ENCODE data around the gene ARL8A. TPM values are rescaled to one million over a fixed set of nuclear protein-coding genes. Genes with fewer than 3 reads are reported as not detected.

ARL8A gene
- polyA plus RNA-seq, 3 donors: 12.4 to 123 (median 14.8) TPM

- Mint-ChIP-seq H3K36me3 (no peaks in the 10 kb centered on the region), H3K4me3 (no peak overlapping the region), H3K9me3 (no peaks in the 10 kb centered on the region), H3K27ac (no peak overlapping the region), H3K4me1 (peaks cover 29% of the 10 kb centered on the region), H3K27me3 (ENCODE audit: low read depth in 3 of 3) (peaks cover 4 to 11% (median 4%) of the 10 kb centered on the region in 3 donors)
- intact Hi-C loops (cut with micrococcal nuclease): no loop called here
- Histone ChIP-seq H3K27ac (ENCODE audit: low read depth in 1 of 2, low read length in 2 of 2) (no peak overlapping the region), H3K4me1 (ENCODE audit: control insufficient read depth in 1 of 2, insufficient read depth in 2 of 2, low read length in 2 of 2) (peaks cover 21 to 24% of the 10 kb centered on the region in 2 donors), H4K20me1 (ENCODE audit: insufficient read depth, low read length) (no peaks in the 10 kb centered on the region), H3K79me2 (ENCODE audit: insufficient read depth, low read length) (peaks cover 12% of the 10 kb centered on the region), H3K36me3 (replicated peaks in 1 of 2; ENCODE audit: control insufficient read depth in 1 of 2, insufficient read depth in 2 of 2, low read length in 2 of 2) (no peaks in the 10 kb centered on the region), H3K9me3 (replicated peaks in 1 of 2; ENCODE audit: control insufficient read depth in 1 of 2, insufficient read depth in 1 of 2, low read length in 2 of 2) (no peaks in the 10 kb centered on the region), H3K27me3 (ENCODE audit: control insufficient read depth in 2 of 2, insufficient read depth in 2 of 2, low read length in 2 of 2) (no peaks in the 10 kb centered on the region), H3K4me3 (replicated peaks in 1 of 3; ENCODE audit: low read depth in 2 of 3, low read length in 3 of 3) (no peak overlapping the region), H3K9ac (ENCODE audit: insufficient read depth, low read length, poor library complexity, severe bottlenecking) (no peak overlapping the region), H2AFZ (ENCODE audit: insufficient read depth, low read depth, low read length, poor library complexity, severe bottlenecking) (no peak overlapping the region), H3K4me2 (replicated peaks; ENCODE audit: extremely low read depth, low read length, poor library complexity, severe bottlenecking) (no peak overlapping the region)
- no peak for DNase-seq
- no peak for TF ChIP-seq CTCF (IDR thresholded peaks at IDR 0.05)
- WGBS (ENCODE audit: insufficient coverage): 87% methylated on average over 7 of the region's 9 CpGs
Observed at GRCh38 chr1:202165942-202166843, 21.7 kb upstream of the ARL8A start.

- peaks cover 37% of the 10 kb centered on the region for H3K4me1 Mint-ChIP-seq
- H3K79me2 ChIP-seq (ENCODE audit: insufficient read depth, low read length): peaks cover 20% of the 10 kb centered on the region
- H3K27me3 ChIP-seq (ENCODE audit: control insufficient read depth in 2 of 2, insufficient read depth in 2 of 2, low read length in 2 of 2): no peaks in the 10 kb centered on the region
- intact Hi-C loops (cut with micrococcal nuclease): no loop called here
- H2AFZ ChIP-seq (ENCODE audit: insufficient read depth, low read depth, low read length, poor library complexity, severe bottlenecking): no peak overlapping the region
- H3K9me3 Mint-ChIP-seq: no peaks in the 10 kb centered on the region
- peaks cover 4 to 11% (median 4%) of the 10 kb centered on the region in 3 donors for H3K27me3 Mint-ChIP-seq (ENCODE audit: low read depth in 3 of 3)
- no peaks in the 10 kb centered on the region for H3K9me3 ChIP-seq (replicated peaks in 1 of 2; ENCODE audit: control insufficient read depth in 1 of 2, insufficient read depth in 1 of 2, low read length in 2 of 2)
- H3K27ac ChIP-seq (ENCODE audit: low read depth in 1 of 2, low read length in 2 of 2): no peak overlapping the region
- no peak overlapping the region for H3K4me2 ChIP-seq (replicated peaks; ENCODE audit: extremely low read depth, low read length, poor library complexity, severe bottlenecking)
- H3K9ac ChIP-seq (ENCODE audit: insufficient read depth, low read length, poor library complexity, severe bottlenecking): no peak overlapping the region
- H4K20me1 ChIP-seq (ENCODE audit: insufficient read depth, low read length): no peaks in the 10 kb centered on the region
- WGBS (ENCODE audit: insufficient coverage): 74% methylated on average over 10 of the region's 20 CpGs
- no peak for DNase-seq
- no peak for TF ChIP-seq CTCF (IDR thresholded peaks at IDR 0.05)
- no peaks in the 10 kb centered on the region for H3K36me3 Mint-ChIP-seq
- no peaks in the 10 kb centered on the region for H3K36me3 ChIP-seq (replicated peaks in 1 of 2; ENCODE audit: control insufficient read depth in 1 of 2, insufficient read depth in 2 of 2, low read length in 2 of 2)
- H3K4me3 ChIP-seq (replicated peaks in 1 of 3; ENCODE audit: low read depth in 2 of 3, low read length in 3 of 3): no peak overlapping the region
- H3K4me1 ChIP-seq (ENCODE audit: control insufficient read depth in 1 of 2, insufficient read depth in 2 of 2, low read length in 2 of 2): peaks cover 29 to 32% of the 10 kb centered on the region in 2 donors
- H3K4me3 Mint-ChIP-seq: no peak overlapping the region
- H3K27ac Mint-ChIP-seq: no peak overlapping the region
Observed at GRCh38 chr1:202165267-202165941, 20.9 kb upstream of the ARL8A start.

All from CD14-positive monocyte (primary cell).